CD4-positive, alpha-beta T cell (primary cell): ENCODE results near the gene EDNRB. TPM values are rescaled to one million over a fixed set of nuclear protein-coding genes. Genes with fewer than 3 reads are reported as not detected.
"Not testable (repeated sequence)": the region's sequence is repeated elsewhere in the genome, so short reads cannot be mapped to it uniquely, and the experiment has no call there.

Experiments used
- ATAC-seq: fragments of 200-7000 bp; cut with Tn5 transposase; one replicate; pipeline ENCODE4 v1.10.0; 2022; ENCODE audit warnings: mild to moderate bottlenecking; ENCODE audit not compliant: poor library complexity
- CTCF ChIA-PET: fragments of 350-600 bp; sonication (Branson Sonifier 250); formaldehyde crosslinking; loops from one replicate; lab custom pipeline; 2021; ENCODE audit warnings: antibody characterized with exemption, inconsistent platforms; lab: Charles Lee
- POLR2A ChIA-PET: fragments of 350-600 bp; sonication (Branson Sonifier 250); formaldehyde crosslinking; loops from one replicate; lab custom pipeline; 2021; ENCODE audit warnings: antibody characterized with exemption, inconsistent platforms; lab: Charles Lee
- DNase-seq, 14 experiments: peaks; one replicate each; pipeline ENCODE4 v3.0.0-alpha.2; 2013 to 2020; ENCODE audit warnings: mixed read lengths in 2 of 14
- H3K27ac ChIP-seq, 2 donors: one replicate each; pipeline versions ENCODE4 v1.5.1 to v1.7.0; 2013; ENCODE audit warnings: low read length in 2 of 2, low read depth in 1 of 2, mild to moderate bottlenecking in 1 of 2
- H3K27me3 ChIP-seq, 2 experiments: 1 replicate in 1 of 2; 2 replicates in 1 of 2; pipeline versions ENCODE4 v1.6.1 to v1.7.0; 2013; ENCODE audit warnings: low read length in 2 of 2, control low read depth in 1 of 2, mild to moderate bottlenecking in 1 of 2, moderate library complexity in 1 of 2; ENCODE audit not compliant: insufficient read depth in 2 of 2, control insufficient read depth in 1 of 2
- H3K36me3 ChIP-seq: one replicate; pipeline ENCODE4 v1.6.1; 2013; ENCODE audit warnings: low read length, control low read depth; ENCODE audit not compliant: insufficient read depth
- H3K4me1 ChIP-seq: one replicate; pipeline ENCODE4 v1.6.1; 2013; ENCODE audit warnings: low read length, control low read depth; ENCODE audit not compliant: insufficient read depth
- H3K4me3 ChIP-seq: one replicate; pipeline ENCODE4 v1.5.1; 2013; ENCODE audit warnings: mild to moderate bottlenecking, low read length, moderate library complexity
- H3K9me3 ChIP-seq, 2 experiments: 1 replicate in 1 of 2; 2 replicates in 1 of 2; pipeline versions ENCODE4 v1.6.1 to v1.7.0; 2013; ENCODE audit warnings: low read length in 2 of 2, mild to moderate bottlenecking in 2 of 2, control low read depth in 1 of 2, moderate library complexity in 1 of 2; ENCODE audit not compliant: control insufficient read depth in 1 of 2, insufficient read depth in 1 of 2
- H3K27ac Mint-ChIP-seq: one replicate; pipeline ENCODE4 v1.8.0; 2020; ENCODE audit warnings: mixed read lengths
- H3K27me3 Mint-ChIP-seq: one replicate; pipeline ENCODE4 v1.8.0; 2021; ENCODE audit warnings: mixed read lengths
- H3K36me3 Mint-ChIP-seq: one replicate; pipeline ENCODE4 v1.8.0; 2021; ENCODE audit warnings: low read depth, mixed read lengths
- H3K4me1 Mint-ChIP-seq: one replicate; pipeline ENCODE4 v1.8.0; 2021; ENCODE audit warnings: low read depth, mixed read lengths
- H3K4me3 Mint-ChIP-seq: one replicate; pipeline ENCODE4 v1.8.0; 2020; ENCODE audit warnings: mild to moderate bottlenecking, mixed read lengths
- H3K9me3 Mint-ChIP-seq: one replicate; pipeline ENCODE4 v1.8.0; 2020; ENCODE audit warnings: mixed read lengths
- CTCF ChIP-seq: fragments of 200-600 bp; IDR thresholded peaks from one replicate; pipeline ENCODE4 v1.8.0; 2022; ENCODE audit warnings: antibody characterized with exemption, mild to moderate bottlenecking
- intact Hi-C, 2 experiments: fragments of 100-400 bp; cut with DNase I in 1 of 2; cut with micrococcal nuclease in 1 of 2; formaldehyde crosslinking; loops; one replicate each; pipeline versions ENCODE4 v1.15.1 to v1.9.0; 2023 to 2025; cut with DNase I, micrococcal nuclease
- total RNA-seq, 174 experiments: library from RNA in 2 of 174; stranded (reverse) in 2 of 174; gene quantifications; one replicate each; pipeline ENCODE4 v1.2.3 and lab custom pipeline; 2021 to 2026

The EDNRB gene
- total RNA-seq, 2 experiments from 2014 or later = not detected

GRCh38 chr13:77952276-77952675 lies 33.6 kb upstream of the EDNRB start:
- Histone ChIP-seq H3K27me3 (no peaks in the 10 kb centered on the region), H3K36me3 (no peaks in the 10 kb centered on the region), H3K4me3 (no peak overlapping the region), H3K4me1 (no peaks in the 10 kb centered on the region), H3K9me3 (no peaks in the 10 kb centered on the region), H3K27ac (no peak overlapping the region)
- no peaks in the 10 kb centered on the region for H3K9me3 Mint-ChIP-seq
- CTCF ChIA-PET = interaction anchor here (0.5 kb wide), 1 partner anchor 1172 kb away, joined by 3 read pairs; no protein-coding TSS in a partner anchor
- no peaks in the 10 kb centered on the region for H3K36me3 Mint-ChIP-seq
- intact Hi-C loops = no loop called here
- no peak overlapping the region for H3K27ac Mint-ChIP-seq
- ATAC-seq (no peak), DNase-seq (no peak)
- H3K27me3 Mint-ChIP-seq = no peaks in the 10 kb centered on the region
- H3K4me1 Mint-ChIP-seq = no peaks in the 10 kb centered on the region
- TF ChIP-seq CTCF = no peak
- POLR2A ChIA-PET = no interaction called here
- no peak overlapping the region for H3K4me3 Mint-ChIP-seq

GRCh38 chr13:77946522-77946921 lies 27.9 kb upstream of the EDNRB start:
- intact Hi-C loops = no loop called here
- Histone ChIP-seq H3K9me3 (no peaks in the 10 kb centered on the region), H3K36me3 (no peaks in the 10 kb centered on the region), H3K27me3 (no peaks in the 10 kb centered on the region), H3K27ac (no peak overlapping the region), H3K4me1 (no peaks in the 10 kb centered on the region), H3K4me3 (no peak overlapping the region)
- DNase-seq (no peak), ATAC-seq (no peak)
- TF ChIP-seq CTCF = no peak
- Mint-ChIP-seq H3K4me3 (no peak overlapping the region), H3K27me3 (no peaks in the 10 kb centered on the region), H3K4me1 (no peaks in the 10 kb centered on the region), H3K27ac (no peak overlapping the region), H3K36me3 (no peaks in the 10 kb centered on the region), H3K9me3 (no peaks in the 10 kb centered on the region)
- ChIA-PET POLR2A (no interaction called here), CTCF (no interaction called here)

GRCh38 chr13:77935063-77935462 lies 16.4 kb upstream of the EDNRB start:
- H3K36me3 Mint-ChIP-seq, CTCF ChIA-PET, H3K9me3 Mint-ChIP-seq: not testable (repeated sequence)

GRCh38 chr13:77930430-77930829 lies 11.8 kb upstream of the EDNRB start:
- Mint-ChIP-seq H3K27ac (no peak overlapping the region), H3K9me3 (no peaks in the 10 kb centered on the region), H3K4me1 (no peaks in the 10 kb centered on the region), H3K4me3 (no peak overlapping the region), H3K27me3 (peaks cover 10% of the 10 kb centered on the region), H3K36me3 (no peaks in the 10 kb centered on the region)
- ATAC-seq = no peak
- H3K36me3 ChIP-seq = no peaks in the 10 kb centered on the region
- ChIA-PET CTCF (no interaction called here), POLR2A (interaction anchor here (0.6 kb wide), 1 partner anchor 52 kb away, joined by 3 read pairs; no protein-coding TSS in a partner anchor)
- no peak for TF ChIP-seq CTCF
- no peaks in the 10 kb centered on the region for H3K27me3 ChIP-seq
- no peak overlapping the region for H3K27ac ChIP-seq
- H3K4me3 ChIP-seq = no peak overlapping the region
- no peak for DNase-seq
- peaks cover 0 to 4% of the 10 kb centered on the region in 2 experiments for H3K9me3 ChIP-seq
- intact Hi-C loops = no loop called here
- no peaks in the 10 kb centered on the region for H3K4me1 ChIP-seq

More at GRCh38 chr13:77935063-77935462, 16.4 kb upstream of the EDNRB start:
- intact Hi-C loops, H3K27ac ChIP-seq, POLR2A ChIA-PET, H3K27me3 ChIP-seq, ATAC-seq, H3K27ac Mint-ChIP-seq, H3K27me3 Mint-ChIP-seq, H3K36me3 ChIP-seq, H3K9me3 ChIP-seq, H3K4me3 ChIP-seq, H3K4me1 ChIP-seq, H3K4me3 Mint-ChIP-seq, DNase-seq, H3K4me1 Mint-ChIP-seq: not testable (repeated sequence)
